Measurements from ENCODE around the gene JMJD6. TPM values are rescaled to one million over a fixed set of nuclear protein-coding genes. Genes with fewer than 3 reads are reported as not detected.
"Not testable (repeated sequence)": the region's sequence is repeated elsewhere in the genome, so short reads cannot be mapped to it uniquely, and the experiment has no call there.

JMJD6 gene
- total RNA-seq, 1 donor from 2014 or later = 65.2 TPM

- no peak for TF ChIP-seq CTCF (IDR thresholded peaks at IDR 0.05; ENCODE audit: borderline replicate concordance)
- peaks cover 84% of the 10 kb centered on the region for H3K4me1 ChIP-seq
- H3K4me3 ChIP-seq = peak overlapping the region; percentile 96
- intact Hi-C loops (cut with micrococcal nuclease) = no loop called here
- no peaks in the 10 kb centered on the region for H3K9me3 ChIP-seq (replicated peaks)
- no peaks in the 10 kb centered on the region for H3K27me3 ChIP-seq (ENCODE audit: low read depth)
- H3K27ac ChIP-seq (replicated peaks) = peak overlapping the region; percentile 100
- no peak for DNase-seq
- peaks cover 58% of the 10 kb centered on the region for H3K36me3 ChIP-seq
Observed at GRCh38 chr17:76735006-76735405, 8.6 kb upstream of the JMJD6 start.

- DNase-seq = no peak
- Histone ChIP-seq H3K36me3 (peaks cover 61% of the 10 kb centered on the region), H3K27ac (replicated peaks) (peak overlapping the region; percentile 100), H3K4me1 (peaks cover 82% of the 10 kb centered on the region), H3K9me3 (replicated peaks) (no peaks in the 10 kb centered on the region), H3K27me3 (ENCODE audit: low read depth) (no peaks in the 10 kb centered on the region), H3K4me3 (peak overlapping the region; percentile 96)
- intact Hi-C loops (cut with micrococcal nuclease) = no loop called here
- no peak for TF ChIP-seq CTCF (IDR thresholded peaks at IDR 0.05; ENCODE audit: borderline replicate concordance)
Observed at GRCh38 chr17:76734080-76734840, 7.9 kb upstream of the JMJD6 start.

GRCh38 chr17:76733618-76733957, 7.2 kb upstream of the JMJD6 start:
- DNase-seq = no peak
- no peaks in the 10 kb centered on the region for H3K9me3 ChIP-seq (replicated peaks)
- intact Hi-C loops (cut with micrococcal nuclease) = no loop called here
- H3K36me3 ChIP-seq = peaks cover 63% of the 10 kb centered on the region
- H3K27me3 ChIP-seq (ENCODE audit: low read depth) = no peaks in the 10 kb centered on the region
- H3K27ac ChIP-seq (replicated peaks) = peak overlapping the region; percentile 100
- H3K4me3 ChIP-seq = peak overlapping the region; percentile 96
- peaks cover 82% of the 10 kb centered on the region for H3K4me1 ChIP-seq
- TF ChIP-seq CTCF (IDR thresholded peaks at IDR 0.05; ENCODE audit: borderline replicate concordance) = no peak

GRCh38 chr17:76732734-76733617, 6.6 kb upstream of the JMJD6 start:
- peak overlapping the region; percentile 100 for H3K27ac ChIP-seq (replicated peaks)
- H3K36me3 ChIP-seq = peaks cover 63% of the 10 kb centered on the region
- DNase-seq = no peak
- H3K4me3 ChIP-seq = peak overlapping the region; percentile 96
- no peaks in the 10 kb centered on the region for H3K27me3 ChIP-seq (ENCODE audit: low read depth)
- TF ChIP-seq CTCF (IDR thresholded peaks at IDR 0.05; ENCODE audit: borderline replicate concordance) = no peak
- intact Hi-C loops (cut with micrococcal nuclease) = no loop called here
- peaks cover 82% of the 10 kb centered on the region for H3K4me1 ChIP-seq
- H3K9me3 ChIP-seq (replicated peaks) = no peaks in the 10 kb centered on the region

- H3K9me3 ChIP-seq (replicated peaks); H3K27me3 ChIP-seq (ENCODE audit: low read depth); DNase-seq; intact Hi-C loops (cut with micrococcal nuclease); H3K4me3 ChIP-seq: not testable (repeated sequence)
- H3K36me3 ChIP-seq = peaks cover 63% of the 10 kb centered on the region
- peaks cover 90% of the 10 kb centered on the region for H3K4me1 ChIP-seq
- H3K27ac ChIP-seq (replicated peaks) = peak overlapping the region; percentile 3
Observed at GRCh38 chr17:76731800-76732733, 5.7 kb upstream of the JMJD6 start.

Data from left ventricle myocardium inferior (tissue), 1 donor.